HG02885 (cell line): ENCODE measurements around the gene BAK1.
"Not testable (repeated sequence)": the region's sequence is repeated elsewhere in the genome, so short reads cannot be mapped to it uniquely, and the experiment has no call there.

Experiments used
- ATAC-seq: cut with Tn5 transposase; IDR thresholded peaks from one replicate; pipeline ENCODE4 v1.9.1; 2021; ENCODE audit warnings: mild to moderate bottlenecking; ENCODE audit not compliant: unreplicated experiment, poor library complexity

The BAK1 gene

DNA sequence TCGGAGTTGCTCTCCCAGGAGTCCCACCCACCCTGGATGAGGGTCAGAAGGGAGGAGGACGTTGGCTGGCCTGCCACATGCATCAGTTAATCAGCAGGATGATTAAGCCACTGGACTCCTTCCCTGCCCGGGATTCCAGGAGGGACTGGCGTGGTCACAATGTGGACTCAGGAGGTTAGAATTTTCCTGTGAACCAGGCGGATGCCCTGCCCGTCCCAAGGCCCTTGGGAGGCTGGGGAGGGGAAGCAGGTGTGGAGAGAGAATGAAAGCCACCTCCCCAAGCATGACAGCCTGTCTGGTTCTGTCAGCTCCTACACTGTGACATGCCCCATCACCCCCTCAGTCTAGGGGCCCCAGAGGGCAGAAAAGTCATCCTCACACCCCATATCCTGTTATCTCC lies 29.5 kb upstream of the BAK1 start:
- ATAC-seq = no peak

GRCh38 chr6:33609019-33609418 lies 28.9 kb upstream of the BAK1 start:
- ATAC-seq = no peak

DNA sequence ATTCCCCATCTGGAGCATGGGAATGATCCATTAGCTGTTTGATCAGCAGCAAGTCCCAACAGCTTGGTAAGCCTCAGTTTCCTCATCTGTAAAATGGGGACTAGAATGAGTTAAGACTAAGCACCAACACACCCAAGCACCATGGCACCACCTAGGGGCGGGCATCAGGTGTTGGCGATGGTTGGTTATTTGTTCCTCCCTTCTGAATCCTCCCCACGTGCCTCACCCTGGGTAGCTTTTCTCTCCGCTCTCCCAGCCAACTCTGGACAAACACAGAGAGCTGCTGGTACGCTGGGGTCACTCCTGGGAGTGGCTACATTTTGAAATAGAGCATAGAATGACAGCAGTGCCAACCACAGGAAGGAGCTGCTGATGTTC lies 27.7 kb upstream of the BAK1 start:
- no peak for ATAC-seq

DNA sequence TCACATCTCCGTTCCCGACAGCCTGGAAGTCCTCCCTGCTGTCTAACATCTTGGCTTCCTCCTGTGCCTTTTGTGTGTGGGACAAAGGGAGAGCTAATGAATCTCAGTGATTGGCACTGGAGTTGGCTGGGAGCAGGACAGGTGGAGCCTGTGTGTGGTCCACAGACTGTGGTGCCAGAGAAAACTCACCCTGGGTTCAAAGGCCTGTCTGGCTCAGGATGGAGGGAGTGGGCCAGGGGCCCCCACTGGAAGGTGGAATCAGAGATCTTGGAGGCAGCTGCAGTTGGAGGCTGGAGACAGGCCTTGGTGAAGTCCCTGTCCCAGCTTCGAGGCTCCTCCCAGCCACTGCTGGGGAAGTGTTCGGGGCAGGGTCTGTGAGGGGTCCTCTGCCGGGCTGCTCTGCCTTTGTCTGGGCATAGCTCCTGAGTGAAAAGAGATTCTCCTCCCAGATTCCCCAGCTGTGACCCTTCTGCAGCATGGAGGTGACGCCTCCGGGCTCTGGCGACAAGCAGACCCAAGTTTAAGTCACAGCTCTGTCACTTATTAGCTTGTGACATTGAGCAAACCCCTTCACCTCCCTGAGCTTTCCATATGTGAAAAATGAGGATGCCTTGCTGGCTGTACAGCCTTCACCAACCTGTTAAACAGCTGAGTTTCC lies 27.2 kb upstream of the BAK1 start:
- no peak for ATAC-seq

DNA sequence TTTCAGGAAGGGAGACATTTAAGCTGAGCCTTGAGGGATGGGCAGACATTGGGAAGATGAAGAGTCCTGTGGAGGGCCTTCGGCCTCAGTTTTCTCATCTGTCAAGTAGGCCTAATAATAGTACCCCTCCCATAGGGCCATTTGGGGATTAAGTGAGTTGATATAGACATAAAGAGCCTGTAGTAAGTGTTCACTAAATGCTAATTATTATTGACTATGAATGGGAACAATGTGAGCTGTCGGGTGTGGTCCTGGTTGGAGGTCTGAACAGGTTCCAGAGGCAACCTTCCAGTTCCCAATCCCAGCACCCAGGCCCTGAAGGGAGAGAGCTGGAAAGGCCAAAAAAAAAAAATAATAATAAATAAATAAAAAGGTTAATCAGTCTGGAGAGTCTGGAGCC lies 26.6 kb upstream of the BAK1 start:
- ATAC-seq = no peak

DNA sequence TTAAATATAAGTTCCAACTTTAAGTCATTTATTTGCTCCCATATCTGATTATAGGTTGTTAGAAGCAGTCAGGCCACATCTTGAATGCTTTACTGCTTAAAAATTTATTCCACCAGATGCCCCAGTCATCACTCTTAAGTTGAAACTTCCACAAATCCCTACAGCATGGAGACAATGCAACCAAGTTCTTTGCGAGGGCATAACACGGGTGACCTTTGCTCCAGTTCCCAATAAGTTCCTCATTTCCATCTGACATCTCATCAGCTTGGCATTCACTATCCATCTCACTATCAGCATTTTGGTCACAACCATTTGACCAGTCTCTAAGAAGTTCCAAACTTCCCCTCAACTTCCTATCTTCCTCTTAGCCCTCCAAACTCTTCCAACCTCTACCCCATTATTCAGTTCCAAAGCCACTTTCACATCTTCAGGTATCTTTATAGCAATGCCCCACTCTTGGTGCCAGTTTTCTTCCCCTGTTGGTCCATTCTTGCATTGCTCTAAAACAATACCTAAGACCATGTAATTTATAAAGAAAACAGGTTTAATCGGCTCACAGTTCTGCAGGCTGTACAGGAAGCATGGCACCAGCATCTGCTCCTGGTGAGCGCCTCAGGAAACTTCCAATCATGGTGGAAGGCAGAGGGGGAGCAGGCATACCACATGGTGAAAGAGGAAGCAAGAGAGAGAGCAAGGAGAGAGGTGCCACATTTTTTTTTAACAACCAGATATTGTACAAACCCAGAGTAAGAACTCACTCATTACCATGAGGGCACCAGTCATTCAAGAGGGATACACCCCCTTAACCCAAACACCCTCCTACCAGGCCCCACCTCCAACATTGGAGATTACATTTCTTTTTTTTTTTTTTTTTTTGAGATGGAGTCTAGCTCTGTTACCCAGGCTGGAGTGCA lies 25.1 kb upstream of the BAK1 start:
- ATAC-seq = no peak

- ATAC-seq = no peak
These were observed 22.1 kb upstream of the BAK1 start for GRCh38 chr6:33602180-33602579.

GRCh38 chr6:33600761-33601160 lies 20.7 kb upstream of the BAK1 start:
- no peak for ATAC-seq

DNA sequence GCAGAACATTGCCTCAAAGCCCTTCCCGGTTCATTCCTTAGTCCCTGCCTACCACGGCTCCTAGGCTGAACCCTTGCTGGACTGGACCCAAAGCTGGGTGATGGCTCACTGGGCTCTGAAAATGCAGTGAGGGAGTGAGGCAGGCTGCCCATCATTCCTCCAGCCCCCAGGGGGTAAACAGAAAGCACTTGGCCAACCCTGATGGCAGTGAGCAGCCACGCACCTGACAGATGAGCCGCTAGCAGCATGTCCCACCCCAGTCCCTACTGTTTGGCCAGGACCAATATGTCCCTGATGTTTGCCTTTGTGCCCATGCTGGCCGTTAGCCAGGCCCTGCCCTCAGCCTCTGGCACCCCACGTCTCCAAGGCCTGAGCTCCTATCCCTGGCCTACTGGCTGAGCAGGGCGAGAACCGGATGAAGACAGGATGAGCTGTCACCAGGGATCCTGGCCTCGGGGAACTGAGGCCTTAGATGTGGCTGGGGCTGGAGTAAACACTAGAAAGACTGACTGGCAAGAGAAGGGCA lies 19.4 kb upstream of the BAK1 start:
- ATAC-seq = no peak

DNA sequence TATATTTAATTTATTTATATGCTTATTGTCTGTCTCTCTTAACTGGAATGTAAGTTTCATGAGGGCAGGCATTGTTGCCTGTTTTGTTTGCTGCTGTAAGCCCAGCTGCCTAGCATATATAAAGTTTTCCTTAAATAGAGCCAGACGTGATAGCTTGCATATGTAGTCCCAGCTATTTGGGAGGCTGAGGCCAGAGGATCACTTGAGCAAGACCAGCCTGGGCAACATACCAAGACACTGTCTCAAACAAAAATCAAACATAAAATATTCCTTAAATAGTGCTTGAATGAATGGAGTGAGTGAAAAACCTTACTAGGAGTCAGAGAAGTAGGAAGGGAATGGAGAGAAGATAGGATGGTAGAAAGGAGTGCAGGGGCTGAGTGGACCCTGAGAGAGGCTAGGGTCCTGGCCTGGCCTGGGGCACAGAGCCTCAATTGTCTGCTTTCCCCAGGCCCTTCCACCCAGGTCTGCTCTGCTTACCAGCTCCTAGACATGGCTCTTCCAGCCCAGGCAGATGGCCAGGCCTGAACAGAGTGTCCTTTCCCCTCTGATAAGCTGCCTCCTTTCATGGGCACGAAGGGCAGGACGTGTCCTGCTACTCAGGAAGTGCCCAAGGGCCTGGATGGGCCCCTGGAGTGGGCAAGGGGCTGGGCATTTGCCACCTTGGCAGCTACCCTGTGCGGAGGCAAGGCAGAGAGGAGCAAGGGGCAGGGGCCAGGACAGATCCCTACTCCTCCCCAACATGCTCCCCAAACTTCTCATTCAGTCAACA lies 17.7 kb upstream of the BAK1 start:
- no peak for ATAC-seq

DNA sequence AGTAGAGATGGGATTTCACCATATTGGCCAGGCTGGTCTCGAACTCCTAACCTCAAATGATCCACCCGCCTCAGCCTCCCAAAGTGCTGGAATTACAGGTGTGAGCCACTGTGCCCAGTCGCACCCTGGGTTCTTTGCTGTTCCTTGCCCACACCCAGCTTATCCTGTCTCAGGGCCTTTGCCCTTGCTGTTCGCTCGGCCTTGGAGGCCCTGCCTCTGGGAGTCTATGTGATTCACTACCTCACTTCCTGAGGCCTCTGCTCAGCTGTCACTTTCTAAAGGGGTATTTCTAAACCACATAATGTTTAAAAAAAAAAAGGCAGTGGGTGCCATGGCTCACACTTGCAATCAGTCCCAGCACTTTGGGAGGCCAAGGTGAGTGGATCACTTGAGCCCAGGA lies 16.8 kb upstream of the BAK1 start:
- not testable (repeated sequence) for ATAC-seq

DNA sequence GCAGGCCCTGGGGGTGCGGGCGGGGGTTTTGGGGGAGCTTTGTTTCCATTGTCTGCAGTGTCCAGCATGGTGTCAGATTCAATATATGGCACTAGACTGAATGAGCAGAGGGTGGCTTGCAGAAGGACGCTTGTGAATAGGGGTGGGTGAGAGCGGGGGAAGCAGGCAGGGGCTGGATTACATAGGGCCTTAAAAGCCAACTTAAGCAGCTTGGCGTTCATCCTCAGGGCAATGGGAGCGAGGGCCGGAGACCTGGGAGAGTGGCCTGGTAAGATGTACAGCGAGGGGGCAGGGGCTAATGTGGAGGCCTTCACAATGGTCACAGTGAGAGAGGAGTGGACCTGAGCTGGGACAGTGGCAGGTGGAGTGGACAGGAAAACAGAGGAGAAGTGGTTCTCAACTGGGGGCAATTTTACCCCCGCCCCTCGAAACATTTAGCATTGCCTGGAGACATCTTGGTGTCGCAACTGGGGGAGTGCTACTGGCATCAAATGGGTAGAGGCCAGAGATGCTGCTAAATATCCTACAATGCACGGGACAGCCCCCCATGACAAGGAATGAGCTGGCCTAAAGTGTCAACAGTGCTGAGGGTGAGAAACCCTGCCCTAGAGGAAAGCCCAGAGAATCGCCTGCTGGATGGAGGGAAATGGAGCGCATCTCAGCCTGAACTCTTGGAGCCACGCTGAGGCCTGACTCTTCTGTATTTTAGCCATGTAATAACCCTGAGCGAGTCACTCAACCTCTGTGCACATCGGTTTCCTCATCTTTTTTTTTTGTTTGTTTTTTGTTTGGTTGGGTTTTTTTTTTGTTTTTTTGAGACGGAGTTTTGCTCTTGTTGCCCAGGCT lies 15.1 kb upstream of the BAK1 start:
- no peak for ATAC-seq

DNA sequence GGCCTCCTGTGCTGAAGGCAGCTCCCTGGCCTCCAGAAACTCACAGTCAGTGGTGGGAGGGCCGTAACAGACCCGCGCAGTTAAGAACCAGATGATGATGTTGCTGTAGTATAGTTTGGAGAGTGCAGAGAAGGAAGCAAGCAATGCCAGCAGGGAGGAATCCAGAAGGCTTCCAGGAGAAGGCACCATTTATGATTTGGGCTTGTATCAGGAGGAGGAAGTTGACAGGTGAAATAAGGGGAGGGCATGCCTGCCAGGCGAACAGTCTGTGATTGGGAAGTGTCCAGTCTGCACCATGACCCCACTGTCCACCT lies 13.3 kb upstream of the BAK1 start:
- no peak for ATAC-seq

GRCh38 chr6:33592595-33593413 lies 12.7 kb upstream of the BAK1 start:
- no peak for ATAC-seq

- ATAC-seq = no peak
These were observed 12.2 kb upstream of the BAK1 start for GRCh38 chr6:33592280-33592594.

- no peak for ATAC-seq
These were observed 11.5 kb upstream of the BAK1 start for GRCh38 chr6:33591424-33592032.

DNA sequence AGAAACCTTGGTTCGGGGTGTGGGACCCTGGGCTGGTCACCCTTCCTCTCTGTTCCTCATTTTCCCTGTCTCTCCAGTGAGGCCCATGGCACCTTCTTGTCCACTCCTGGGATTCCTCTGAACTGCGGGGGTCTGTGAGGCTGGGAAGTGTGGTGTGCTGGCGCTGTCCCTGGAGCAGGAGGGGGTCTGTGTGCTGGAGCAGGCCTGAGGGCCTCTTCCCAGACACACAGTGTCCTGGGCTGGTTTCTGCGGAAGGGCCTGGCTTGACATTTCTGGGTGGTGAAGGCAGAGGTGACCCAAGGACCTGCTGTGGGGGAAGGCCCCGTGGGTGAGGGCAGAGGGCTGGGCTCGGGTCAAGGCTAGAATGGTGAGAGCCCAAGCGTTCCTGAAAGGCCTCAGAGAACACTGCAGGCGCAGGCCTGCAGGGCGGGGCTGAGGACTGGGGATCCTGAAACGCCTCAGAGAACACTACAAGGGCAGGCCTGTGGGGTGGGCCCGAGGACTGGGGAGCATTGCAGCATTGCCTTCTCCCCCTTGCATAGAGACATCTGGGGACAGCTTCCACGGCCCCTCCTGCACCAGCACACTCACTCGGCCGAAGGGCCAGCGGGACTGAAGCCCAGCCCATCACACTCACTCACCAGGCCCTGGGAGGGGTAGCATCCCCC lies 10.6 kb upstream of the BAK1 start:
- ATAC-seq = no peak

DNA sequence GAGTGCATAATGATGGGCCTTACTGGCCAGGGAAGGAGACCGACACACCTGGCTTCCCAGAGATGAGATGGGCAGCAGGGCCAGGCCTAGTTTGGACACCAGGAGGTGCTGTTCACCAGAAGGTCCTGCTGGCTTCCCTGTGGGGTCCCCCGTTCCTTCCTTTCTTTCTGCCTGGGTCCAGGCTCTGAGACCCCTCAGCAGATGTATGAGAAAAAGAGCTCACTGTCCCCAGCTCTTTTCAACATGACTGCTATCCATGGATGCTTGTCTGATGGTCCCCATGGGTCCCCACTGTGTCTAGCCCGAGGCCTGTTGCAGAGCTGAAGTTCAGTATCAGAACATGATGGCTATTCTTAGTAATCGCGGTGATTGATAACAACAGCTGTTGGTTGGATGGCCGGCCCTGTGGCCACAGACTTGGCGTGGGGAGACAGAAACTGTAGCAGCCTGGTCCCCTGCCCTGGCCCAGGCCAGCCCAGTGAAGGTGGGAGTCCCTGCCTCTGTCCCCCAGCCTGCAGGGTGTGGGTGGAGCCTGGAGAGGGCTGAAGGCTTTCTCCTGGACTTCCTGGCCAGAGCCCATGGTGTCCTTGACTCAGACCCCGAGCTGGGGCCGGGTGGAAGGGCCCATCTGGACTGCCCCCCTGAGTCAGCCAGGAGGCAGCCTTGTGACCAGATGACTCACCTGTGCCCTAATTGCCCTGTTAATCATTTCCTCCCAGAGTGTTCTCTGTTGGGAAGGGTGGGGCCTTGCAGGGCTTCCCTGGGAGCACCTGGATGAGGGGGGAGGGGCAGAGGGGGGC lies 9.9 kb upstream of the BAK1 start:
- no peak for ATAC-seq
